Measurements from ENCODE around the gene KCNA10.

GRCh38 chr1:110471131-110471530, 47.8 kb downstream of the KCNA10 start:
- TF ChIP-seq POLR2AphosphoS5 (IDR thresholded peaks at IDR 0.05; ENCODE audit: low read length): no peak
- no peak for TF ChIP-seq EZH2 (IDR thresholded peaks at IDR 0.05; ENCODE audit: borderline replicate concordance, control insufficient read depth, low read depth, low read length)
- no peak for TF ChIP-seq CTCF (IDR thresholded peaks at IDR 0.05 in 2 of 3, conservative IDR thresholded peaks at IDR 0.05 in 1 of 3; ENCODE audit: control insufficient read depth in 2 of 3, extremely low read depth in 1 of 3, insufficient read depth in 1 of 3, low read depth in 3 of 3, low read length in 3 of 3)
- no peak for TF ChIP-seq REST (IDR thresholded peaks at IDR 0.05; ENCODE audit: low read depth, low read length)
